ENCODE measurements around the gene ADAP2. TPM values are rescaled to one million over a fixed set of nuclear protein-coding genes. Genes with fewer than 3 reads are reported as not detected.

The ADAP2 gene
- total RNA-seq (2014; rRNA removed; shearing (Covaris generic)) (0.94 and 2.9 TPM in 2 replicates), polyA plus RNA-seq (2016; fragmentation: Nextera tagmentation; extraction: Ambion mirVana) (0.80 and 0.94 TPM in 2 replicates)
- long read RNA-seq, partial matches to known transcripts, result 0 of 1 reads
- long read RNA-seq, other reads (novel, unspliced or antisense), result 1 of 1 reads

DNA sequence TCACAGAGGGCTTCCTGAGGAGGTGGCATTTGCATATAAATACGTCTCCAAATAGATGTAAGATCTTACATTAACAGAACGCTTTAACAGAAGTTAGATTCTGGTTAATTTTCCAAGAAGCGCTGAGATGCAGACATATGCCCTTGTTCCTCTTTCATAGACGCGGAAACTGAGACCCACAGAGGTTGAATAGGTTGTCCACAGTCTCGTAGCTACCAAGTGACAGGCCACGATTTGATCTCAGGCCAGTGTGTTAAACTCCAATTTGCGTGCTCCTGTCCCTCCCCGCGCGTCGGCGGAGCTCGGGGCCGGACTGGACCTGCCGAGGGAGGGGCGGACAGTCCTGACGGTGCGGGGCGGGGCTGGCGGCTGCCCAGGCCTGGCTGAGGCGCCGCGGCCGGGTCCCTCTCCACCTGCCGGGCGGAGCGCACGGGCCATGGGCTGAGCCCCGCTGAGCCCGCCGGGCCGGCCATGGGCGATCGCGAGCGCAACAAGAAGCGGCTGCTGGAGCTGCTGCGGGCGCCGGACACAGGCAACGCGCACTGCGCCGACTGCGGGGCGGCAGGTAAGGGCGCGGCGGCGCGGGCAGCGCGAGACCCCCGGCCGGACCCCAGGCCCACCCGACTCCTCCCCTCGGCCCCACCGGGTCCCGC is at the start of gene ADAP2:
TSS of gene ADAP2 (plus strand) at position 402 of the 653 bp plus-strand sequence. CDS start at position 472, 70 bp downstream.
- H3K9me3 Mint-ChIP-seq, result no peaks in the 10 kb centered on the region; the same call in 2 of the 3 replicates
- H3K4me3 Mint-ChIP-seq, result peak within 1 kb of the TSS; percentile 73
- Histone ChIP-seq H3K79me2 (replicated peaks; ENCODE audit: insufficient read depth) (no peaks in the 10 kb centered on the region), H3K27me3 (ENCODE audit: insufficient read depth) (peaks cover 46% of the 10 kb centered on the region), H3K4me3 (peak within 1 kb of the TSS; percentile 75), H2AFZ (peak within 1 kb of the TSS; percentile 98), H3K4me2 (peak within 1 kb of the TSS; percentile 93), H3K36me3 (ENCODE audit: insufficient read depth) (no peaks in the 10 kb centered on the region), H3K4me1 (ENCODE audit: insufficient read depth) (peaks cover 10% of the 10 kb centered on the region; the same call in 1 of the 2 replicates), H4K20me1 (replicated peaks; ENCODE audit: insufficient read depth) (no peaks in the 10 kb centered on the region), H3K27ac (ENCODE audit: low read depth) (no peak within 1 kb of the TSS), H3K9me2 (ENCODE audit: insufficient read depth) (0 out of 2 replicates have a peak, but pooled peaks cover 2% of the 10 kb centered on the region), H3F3A (replicated peaks; ENCODE audit: low read depth) (no peaks in the 10 kb centered on the region; the same call in 1 of the 2 replicates)
- peak; percentile 75 for DNase-seq (ENCODE audit: low spot score)
- no peaks in the 10 kb centered on the region for H3K36me3 Mint-ChIP-seq (ENCODE audit: low read depth)
- peaks cover 18% of the 10 kb centered on the region for H3K4me1 Mint-ChIP-seq
- no peak within 1 kb of the TSS for H3K27ac Mint-ChIP-seq
- TF ChIP-seq EZH2 (IDR thresholded peaks at IDR 0.05; ENCODE audit: low read depth, unreplicated experiment), result peak; percentile 52
- no peak for TF ChIP-seq STAT1 (IDR thresholded peaks at IDR 0.05; ENCODE audit: unreplicated experiment)
- TF ChIP-seq ZNF114 (CRISPR knock-in tag; IDR thresholded peaks at IDR 0.05), result no peak
- no peak for TF ChIP-seq JUNB (IDR thresholded peaks at IDR 0.05; ENCODE audit: unreplicated experiment)
- no peak for TF ChIP-seq CREB1 (CRISPR knock-in tag; IDR thresholded peaks at IDR 0.05; ENCODE audit: low read depth)
- TF ChIP-seq, protein P1, sequence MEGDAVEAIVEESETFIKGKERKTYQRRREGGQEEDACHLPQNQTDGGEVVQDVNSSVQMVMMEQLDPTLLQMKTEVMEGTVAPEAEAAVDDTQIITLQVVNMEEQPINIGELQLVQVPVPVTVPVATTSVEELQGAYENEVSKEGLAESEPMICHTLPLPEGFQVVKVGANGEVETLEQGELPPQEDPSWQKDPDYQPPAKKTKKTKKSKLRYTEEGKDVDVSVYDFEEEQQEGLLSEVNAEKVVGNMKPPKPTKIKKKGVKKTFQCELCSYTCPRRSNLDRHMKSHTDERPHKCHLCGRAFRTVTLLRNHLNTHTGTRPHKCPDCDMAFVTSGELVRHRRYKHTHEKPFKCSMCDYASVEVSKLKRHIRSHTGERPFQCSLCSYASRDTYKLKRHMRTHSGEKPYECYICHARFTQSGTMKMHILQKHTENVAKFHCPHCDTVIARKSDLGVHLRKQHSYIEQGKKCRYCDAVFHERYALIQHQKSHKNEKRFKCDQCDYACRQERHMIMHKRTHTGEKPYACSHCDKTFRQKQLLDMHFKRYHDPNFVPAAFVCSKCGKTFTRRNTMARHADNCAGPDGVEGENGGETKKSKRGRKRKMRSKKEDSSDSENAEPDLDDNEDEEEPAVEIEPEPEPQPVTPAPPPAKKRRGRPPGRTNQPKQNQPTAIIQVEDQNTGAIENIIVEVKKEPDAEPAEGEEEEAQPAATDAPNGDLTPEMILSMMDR (conservative IDR thresholded peaks at IDR 0.05; ENCODE audit: low read depth in 2 of 2), result no peak
- H3K27me3 Mint-ChIP-seq (ENCODE audit: insufficient read depth, low read depth, poor library complexity), result peaks cover 47% of the 10 kb centered on the region
- ATAC-seq, result peak; percentile 86

- H3K4me1 Mint-ChIP-seq, result no peaks in the 10 kb centered on the region
- no peak overlapping the region for H3K4me3 Mint-ChIP-seq
- peaks cover 13% of the 10 kb centered on the region for H4K20me1 ChIP-seq (replicated peaks; ENCODE audit: insufficient read depth)
- ATAC-seq, result no peak
- H3K4me3 ChIP-seq, result no peak overlapping the region
- H3K27me3 Mint-ChIP-seq (ENCODE audit: insufficient read depth, low read depth, poor library complexity), result no peaks in the 10 kb centered on the region
- H3F3A ChIP-seq (replicated peaks; ENCODE audit: low read depth), result no peaks in the 10 kb centered on the region
- no peaks in the 10 kb centered on the region for H3K79me2 ChIP-seq (replicated peaks; ENCODE audit: insufficient read depth)
- H2AFZ ChIP-seq, result no peak overlapping the region
- no peaks in the 10 kb centered on the region for H3K9me3 Mint-ChIP-seq
- no peak overlapping the region for H3K27ac ChIP-seq (ENCODE audit: low read depth)
- no peak overlapping the region for H3K4me2 ChIP-seq
- no peaks in the 10 kb centered on the region for H3K9me2 ChIP-seq (ENCODE audit: insufficient read depth)
- no peaks in the 10 kb centered on the region for H3K4me1 ChIP-seq (ENCODE audit: insufficient read depth)
- no peak for DNase-seq (ENCODE audit: low spot score)
- H3K27ac Mint-ChIP-seq, result no peak overlapping the region
- H3K36me3 Mint-ChIP-seq (ENCODE audit: low read depth), result peaks cover 40% of the 10 kb centered on the region; the same call in 2 of the 3 replicates
- no peaks in the 10 kb centered on the region for H3K27me3 ChIP-seq (ENCODE audit: insufficient read depth)
- H3K36me3 ChIP-seq (ENCODE audit: insufficient read depth), result peaks cover 7% of the 10 kb centered on the region; the same call in 1 of the 2 replicates
- TF ChIP-seq STAT1 (IDR thresholded peaks at IDR 0.05; ENCODE audit: unreplicated experiment) (no peak), NANOG (IDR thresholded peaks at IDR 0.05; ENCODE audit: borderline replicate concordance) (no peak), EZH2phosphoT487 (IDR thresholded peaks at IDR 0.05; ENCODE audit: unreplicated experiment) (no peak), CREB1 (CRISPR knock-in tag; IDR thresholded peaks at IDR 0.05; ENCODE audit: low read depth) (no peak), JUNB (IDR thresholded peaks at IDR 0.05; ENCODE audit: unreplicated experiment) (no peak)
- TF ChIP-seq, protein P2, sequence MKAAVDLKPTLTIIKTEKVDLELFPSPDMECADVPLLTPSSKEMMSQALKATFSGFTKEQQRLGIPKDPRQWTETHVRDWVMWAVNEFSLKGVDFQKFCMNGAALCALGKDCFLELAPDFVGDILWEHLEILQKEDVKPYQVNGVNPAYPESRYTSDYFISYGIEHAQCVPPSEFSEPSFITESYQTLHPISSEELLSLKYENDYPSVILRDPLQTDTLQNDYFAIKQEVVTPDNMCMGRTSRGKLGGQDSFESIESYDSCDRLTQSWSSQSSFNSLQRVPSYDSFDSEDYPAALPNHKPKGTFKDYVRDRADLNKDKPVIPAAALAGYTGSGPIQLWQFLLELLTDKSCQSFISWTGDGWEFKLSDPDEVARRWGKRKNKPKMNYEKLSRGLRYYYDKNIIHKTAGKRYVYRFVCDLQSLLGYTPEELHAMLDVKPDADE (IDR thresholded peaks at IDR 0.05), result no peak
- TF ChIP-seq, protein P3, sequence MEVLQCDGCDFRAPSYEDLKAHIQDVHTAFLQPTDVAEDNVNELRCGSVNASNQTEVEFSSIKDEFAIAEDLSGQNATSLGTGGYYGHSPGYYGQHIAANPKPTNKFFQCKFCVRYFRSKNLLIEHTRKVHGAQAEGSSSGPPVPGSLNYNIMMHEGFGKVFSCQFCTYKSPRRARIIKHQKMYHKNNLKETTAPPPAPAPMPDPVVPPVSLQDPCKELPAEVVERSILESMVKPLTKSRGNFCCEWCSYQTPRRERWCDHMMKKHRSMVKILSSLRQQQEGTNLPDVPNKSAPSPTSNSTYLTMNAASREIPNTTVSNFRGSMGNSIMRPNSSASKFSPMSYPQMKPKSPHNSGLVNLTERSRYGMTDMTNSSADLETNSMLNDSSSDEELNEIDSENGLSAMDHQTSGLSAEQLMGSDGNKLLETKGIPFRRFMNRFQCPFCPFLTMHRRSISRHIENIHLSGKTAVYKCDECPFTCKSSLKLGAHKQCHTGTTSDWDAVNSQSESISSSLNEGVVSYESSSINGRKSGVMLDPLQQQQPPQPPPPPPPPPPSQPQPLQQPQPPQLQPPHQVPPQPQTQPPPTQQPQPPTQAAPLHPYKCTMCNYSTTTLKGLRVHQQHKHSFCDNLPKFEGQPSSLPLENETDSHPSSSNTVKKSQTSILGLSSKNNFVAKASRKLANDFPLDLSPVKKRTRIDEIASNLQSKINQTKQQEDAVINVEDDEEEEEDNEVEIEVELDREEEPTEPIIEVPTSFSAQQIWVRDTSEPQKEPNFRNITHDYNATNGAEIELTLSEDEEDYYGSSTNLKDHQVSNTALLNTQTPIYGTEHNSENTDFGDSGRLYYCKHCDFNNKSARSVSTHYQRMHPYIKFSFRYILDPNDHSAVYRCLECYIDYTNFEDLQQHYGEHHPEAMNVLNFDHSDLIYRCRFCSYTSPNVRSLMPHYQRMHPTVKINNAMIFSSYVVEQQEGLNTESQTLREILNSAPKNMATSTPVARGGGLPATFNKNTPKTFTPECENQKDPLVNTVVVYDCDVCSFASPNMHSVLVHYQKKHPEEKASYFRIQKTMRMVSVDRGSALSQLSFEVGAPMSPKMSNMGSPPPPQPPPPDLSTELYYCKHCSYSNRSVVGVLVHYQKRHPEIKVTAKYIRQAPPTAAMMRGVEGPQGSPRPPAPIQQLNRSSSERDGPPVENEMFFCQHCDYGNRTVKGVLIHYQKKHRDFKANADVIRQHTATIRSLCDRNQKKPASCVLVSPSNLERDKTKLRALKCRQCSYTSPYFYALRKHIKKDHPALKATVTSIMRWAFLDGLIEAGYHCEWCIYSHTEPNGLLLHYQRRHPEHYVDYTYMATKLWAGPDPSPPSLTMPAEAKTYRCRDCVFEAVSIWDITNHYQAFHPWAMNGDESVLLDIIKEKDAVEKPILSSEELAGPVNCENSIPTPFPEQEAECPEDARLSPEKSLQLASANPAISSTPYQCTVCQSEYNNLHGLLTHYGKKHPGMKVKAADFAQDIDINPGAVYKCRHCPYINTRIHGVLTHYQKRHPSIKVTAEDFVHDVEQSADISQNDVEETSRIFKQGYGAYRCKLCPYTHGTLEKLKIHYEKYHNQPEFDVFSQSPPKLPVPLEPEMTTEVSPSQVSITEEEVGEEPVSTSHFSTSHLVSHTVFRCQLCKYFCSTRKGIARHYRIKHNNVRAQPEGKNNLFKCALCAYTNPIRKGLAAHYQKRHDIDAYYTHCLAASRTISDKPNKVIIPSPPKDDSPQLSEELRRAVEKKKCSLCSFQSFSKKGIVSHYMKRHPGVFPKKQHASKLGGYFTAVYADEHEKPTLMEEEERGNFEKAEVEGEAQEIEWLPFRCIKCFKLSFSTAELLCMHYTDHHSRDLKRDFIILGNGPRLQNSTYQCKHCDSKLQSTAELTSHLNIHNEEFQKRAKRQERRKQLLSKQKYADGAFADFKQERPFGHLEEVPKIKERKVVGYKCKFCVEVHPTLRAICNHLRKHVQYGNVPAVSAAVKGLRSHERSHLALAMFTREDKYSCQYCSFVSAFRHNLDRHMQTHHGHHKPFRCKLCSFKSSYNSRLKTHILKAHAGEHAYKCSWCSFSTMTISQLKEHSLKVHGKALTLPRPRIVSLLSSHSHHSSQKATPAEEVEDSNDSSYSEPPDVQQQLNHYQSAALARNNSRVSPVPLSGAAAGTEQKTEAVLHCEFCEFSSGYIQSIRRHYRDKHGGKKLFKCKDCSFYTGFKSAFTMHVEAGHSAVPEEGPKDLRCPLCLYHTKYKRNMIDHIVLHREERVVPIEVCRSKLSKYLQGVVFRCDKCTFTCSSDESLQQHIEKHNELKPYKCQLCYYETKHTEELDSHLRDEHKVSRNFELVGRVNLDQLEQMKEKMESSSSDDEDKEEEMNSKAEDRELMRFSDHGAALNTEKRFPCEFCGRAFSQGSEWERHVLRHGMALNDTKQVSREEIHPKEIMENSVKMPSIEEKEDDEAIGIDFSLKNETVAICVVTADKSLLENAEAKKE (CRISPR knock-in tag; IDR thresholded peaks at IDR 0.05), result no peak
Observed at GRCh38 chr17:30886187-30886586, 35.6 kb upstream of the ADAP2 start.

Data from GM23338 (cell line).